IPS DF 4.7 (cell line): ENCODE results near the gene DCDC1.

Experiments
- DNase-seq: peaks from one replicate; pipeline ENCODE4 v3.0.0-alpha.2; 2013; ENCODE audit warnings: low spot score; ENCODE audit errors: extremely low read depth

The DCDC1 gene

GRCh38 chr11:31369348-31370329 lies at the start of gene DCDC1, which contains the start of gene DNAJC24:
DCDC1 (minus strand) TSS chr11:31369739; CDS start chr11:31328280, 41,459 bp downstream.
DNAJC24 (plus strand) TSS chr11:31369860; CDS start chr11:31370749, 889 bp downstream.
- peak; percentile 87 for DNase-seq

- DNase-seq, result no peak
Measured at GRCh38 chr11:31419138-31419537, 49.6 kb upstream of the DCDC1 start.

- no peak for DNase-seq
Measured at GRCh38 chr11:31417816-31418215, 48.3 kb upstream of the DCDC1 start.

GRCh38 chr11:31417357-31417756 lies 47.8 kb upstream of the DCDC1 start:
- no peak for DNase-seq

GRCh38 chr11:31415435-31415834 lies 45.9 kb upstream of the DCDC1 start:
- DNase-seq, result no peak

GRCh38 chr11:31414338-31414737 lies 44.8 kb upstream of the DCDC1 start:
- DNase-seq, result no peak

GRCh38 chr11:31412946-31413345 lies 43.4 kb upstream of the DCDC1 start:
- DNase-seq, result no peak

- no peak for DNase-seq
Measured at GRCh38 chr11:31408201-31408600, 38.7 kb upstream of the DCDC1 start.

- DNase-seq, result no peak
Measured at GRCh38 chr11:31404614-31405013, 35.1 kb upstream of the DCDC1 start.

GRCh38 chr11:31397239-31397834 lies 27.8 kb upstream of the DCDC1 start:
- no peak for DNase-seq

- no peak for DNase-seq
Measured at GRCh38 chr11:31387379-31387778, 17.8 kb upstream of the DCDC1 start.

GRCh38 chr11:31383116-31383515 lies 13.6 kb upstream of the DCDC1 start:
- DNase-seq, result no peak

- no peak for DNase-seq
Measured at GRCh38 chr11:31375879-31376278, 6.3 kb upstream of the DCDC1 start.

GRCh38 chr11:31366795-31367194 lies 2.7 kb downstream of the DCDC1 start:
- no peak for DNase-seq

GRCh38 chr11:31361743-31362142 lies 7.8 kb downstream of the DCDC1 start:
- no peak for DNase-seq

- DNase-seq, result no peak
Measured at GRCh38 chr11:31355817-31356216, 13.7 kb downstream of the DCDC1 start.

GRCh38 chr11:31355131-31355530 lies 14.4 kb downstream of the DCDC1 start:
- no peak for DNase-seq

- DNase-seq, result no peak
Measured at GRCh38 chr11:31351168-31351567, 18.4 kb downstream of the DCDC1 start.

- DNase-seq, result peak; percentile 25
Measured at GRCh38 chr11:31340903-31341572, 28.5 kb downstream of the DCDC1 start.

- no peak for DNase-seq
Measured at GRCh38 chr11:31337806-31338205, 31.7 kb downstream of the DCDC1 start.

GRCh38 chr11:31328697-31329096 lies 40.8 kb downstream of the DCDC1 start:
- no peak for DNase-seq

GRCh38 chr11:31327417-31327816 lies 42.1 kb downstream of the DCDC1 start:
- DNase-seq, result no peak
